Measurements from ENCODE around the gene LRMDA. TPM values are rescaled to one million over a fixed set of nuclear protein-coding genes. Genes with fewer than 3 reads are reported as not detected.

The LRMDA gene
- total RNA-seq, 1 experiment from 2014 or later = 4.8 TPM

DNA sequence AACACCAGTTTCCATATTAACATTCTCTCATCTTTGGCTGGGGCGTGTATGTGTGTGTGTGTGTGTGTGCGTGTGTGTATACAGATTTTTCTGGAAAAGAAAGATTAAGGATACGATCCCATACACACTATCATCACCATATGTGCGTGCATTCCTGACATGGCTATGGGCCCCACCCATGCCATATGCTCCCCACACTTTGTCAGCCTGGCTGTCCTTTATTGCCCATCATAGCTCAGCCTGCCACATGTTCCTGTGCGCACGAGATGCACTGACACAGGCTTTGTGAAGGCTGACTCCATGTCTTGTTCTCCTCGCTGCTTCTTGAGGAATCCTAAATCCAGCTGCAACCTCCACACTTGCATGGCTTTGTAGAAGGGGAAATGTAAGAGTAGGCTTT is 984.1 kb downstream of the LRMDA start:
- Histone ChIP-seq H3K4me1 (ENCODE audit: control insufficient read depth in 1 of 2, insufficient read depth in 2 of 2, low read length in 2 of 2) (no peaks in the 10 kb centered on the region), H3K36me3 (ENCODE audit: control insufficient read depth in 1 of 2, insufficient read depth in 2 of 2, low read length in 2 of 2) (no peaks in the 10 kb centered on the region), H3K9me2 (ENCODE audit: insufficient read depth) (no peaks in the 10 kb centered on the region), H3K9me3 (ENCODE audit: control insufficient read depth in 1 of 2, insufficient read depth in 1 of 2, low read depth in 1 of 2, low read length in 2 of 2) (no peaks in the 10 kb centered on the region), H3K9ac (ENCODE audit: low read length) (no peak overlapping the region), H3K4me2 (ENCODE audit: low read length) (no peak overlapping the region), H3K4me3 (replicated peaks in 1 of 2; ENCODE audit: low read depth in 1 of 2, low read length in 2 of 2) (no peak overlapping the region), H3K27ac (ENCODE audit: low read depth, low read length) (no peak overlapping the region), H4K20me1 (ENCODE audit: insufficient read depth) (no peaks in the 10 kb centered on the region), H3K79me2 (ENCODE audit: insufficient read depth, low read length) (no peaks in the 10 kb centered on the region), H2AFZ (ENCODE audit: low read depth, low read length, poor library complexity, severe bottlenecking) (no peak overlapping the region), H3K27me3 (ENCODE audit: insufficient read depth, low read length) (peaks cover 9% of the 10 kb centered on the region; the same call in 1 of the 2 replicates)
- ATAC-seq (no peak), DNase-seq (ENCODE audit: low read depth, low spot score) (no peak)
- BruUV-seq (replicated peaks) = no TSS peak
- ChIA-PET RAD21 (ENCODE audit: low non-redundant PET in 1 of 2, low total read pairs in 2 of 2, uncharacterized antibody in 2 of 2, unreplicated experiment in 2 of 2) (no interaction called here), CTCF (no interaction called here), POLR2A (no interaction called here)
- no peak for TF ChIP-seq CBX3 (IDR thresholded peaks at IDR 0.05; ENCODE audit: low read depth)
- TF ChIP-seq ELF1 (IDR thresholded peaks at IDR 0.05; ENCODE audit: borderline replicate concordance, low read depth) = no peak
- TF ChIP-seq YY1 (IDR thresholded peaks at IDR 0.05; ENCODE audit: extremely low read depth, insufficient replicate concordance, low read depth, low read length) = no peak
- TF ChIP-seq ZFX (IDR thresholded peaks at IDR 0.05) = no peak
- TF ChIP-seq, protein P1, sequence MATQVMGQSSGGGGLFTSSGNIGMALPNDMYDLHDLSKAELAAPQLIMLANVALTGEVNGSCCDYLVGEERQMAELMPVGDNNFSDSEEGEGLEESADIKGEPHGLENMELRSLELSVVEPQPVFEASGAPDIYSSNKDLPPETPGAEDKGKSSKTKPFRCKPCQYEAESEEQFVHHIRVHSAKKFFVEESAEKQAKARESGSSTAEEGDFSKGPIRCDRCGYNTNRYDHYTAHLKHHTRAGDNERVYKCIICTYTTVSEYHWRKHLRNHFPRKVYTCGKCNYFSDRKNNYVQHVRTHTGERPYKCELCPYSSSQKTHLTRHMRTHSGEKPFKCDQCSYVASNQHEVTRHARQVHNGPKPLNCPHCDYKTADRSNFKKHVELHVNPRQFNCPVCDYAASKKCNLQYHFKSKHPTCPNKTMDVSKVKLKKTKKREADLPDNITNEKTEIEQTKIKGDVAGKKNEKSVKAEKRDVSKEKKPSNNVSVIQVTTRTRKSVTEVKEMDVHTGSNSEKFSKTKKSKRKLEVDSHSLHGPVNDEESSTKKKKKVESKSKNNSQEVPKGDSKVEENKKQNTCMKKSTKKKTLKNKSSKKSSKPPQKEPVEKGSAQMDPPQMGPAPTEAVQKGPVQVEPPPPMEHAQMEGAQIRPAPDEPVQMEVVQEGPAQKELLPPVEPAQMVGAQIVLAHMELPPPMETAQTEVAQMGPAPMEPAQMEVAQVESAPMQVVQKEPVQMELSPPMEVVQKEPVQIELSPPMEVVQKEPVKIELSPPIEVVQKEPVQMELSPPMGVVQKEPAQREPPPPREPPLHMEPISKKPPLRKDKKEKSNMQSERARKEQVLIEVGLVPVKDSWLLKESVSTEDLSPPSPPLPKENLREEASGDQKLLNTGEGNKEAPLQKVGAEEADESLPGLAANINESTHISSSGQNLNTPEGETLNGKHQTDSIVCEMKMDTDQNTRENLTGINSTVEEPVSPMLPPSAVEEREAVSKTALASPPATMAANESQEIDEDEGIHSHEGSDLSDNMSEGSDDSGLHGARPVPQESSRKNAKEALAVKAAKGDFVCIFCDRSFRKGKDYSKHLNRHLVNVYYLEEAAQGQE (IDR thresholded peaks at IDR 0.05; ENCODE audit: low read depth) = no peak
- no peak for TF ChIP-seq SP1 (IDR thresholded peaks at IDR 0.05; ENCODE audit: low read depth)
- no peak for TF ChIP-seq EZH2 (IDR thresholded peaks at IDR 0.05)
- TF ChIP-seq FOSL1 (IDR thresholded peaks at IDR 0.05; ENCODE audit: low read depth) = no peak
- TF ChIP-seq TCF7L2 (IDR thresholded peaks at IDR 0.05; ENCODE audit: borderline replicate concordance, extremely low read depth, insufficient read depth, insufficient read length) = no peak
- TF ChIP-seq CEBPB (IDR thresholded peaks at IDR 0.05; ENCODE audit: low read depth) = no peak
- TF ChIP-seq EZH2phosphoT487 (IDR thresholded peaks at IDR 0.05; ENCODE audit: borderline replicate concordance) = no peak
- TF ChIP-seq, protein P2, sequence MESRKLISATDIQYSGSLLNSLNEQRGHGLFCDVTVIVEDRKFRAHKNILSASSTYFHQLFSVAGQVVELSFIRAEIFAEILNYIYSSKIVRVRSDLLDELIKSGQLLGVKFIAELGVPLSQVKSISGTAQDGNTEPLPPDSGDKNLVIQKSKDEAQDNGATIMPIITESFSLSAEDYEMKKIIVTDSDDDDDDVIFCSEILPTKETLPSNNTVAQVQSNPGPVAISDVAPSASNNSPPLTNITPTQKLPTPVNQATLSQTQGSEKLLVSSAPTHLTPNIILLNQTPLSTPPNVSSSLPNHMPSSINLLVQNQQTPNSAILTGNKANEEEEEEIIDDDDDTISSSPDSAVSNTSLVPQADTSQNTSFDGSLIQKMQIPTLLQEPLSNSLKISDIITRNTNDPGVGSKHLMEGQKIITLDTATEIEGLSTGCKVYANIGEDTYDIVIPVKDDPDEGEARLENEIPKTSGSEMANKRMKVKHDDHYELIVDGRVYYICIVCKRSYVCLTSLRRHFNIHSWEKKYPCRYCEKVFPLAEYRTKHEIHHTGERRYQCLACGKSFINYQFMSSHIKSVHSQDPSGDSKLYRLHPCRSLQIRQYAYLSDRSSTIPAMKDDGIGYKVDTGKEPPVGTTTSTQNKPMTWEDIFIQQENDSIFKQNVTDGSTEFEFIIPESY (IDR thresholded peaks at IDR 0.05; ENCODE audit: extremely low read depth, insufficient replicate concordance, low read length) = no peak
- TF ChIP-seq, protein P3, sequence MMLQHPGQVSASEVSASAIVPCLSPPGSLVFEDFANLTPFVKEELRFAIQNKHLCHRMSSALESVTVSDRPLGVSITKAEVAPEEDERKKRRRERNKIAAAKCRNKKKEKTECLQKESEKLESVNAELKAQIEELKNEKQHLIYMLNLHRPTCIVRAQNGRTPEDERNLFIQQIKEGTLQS (IDR thresholded peaks at IDR 0.05) = no peak
- no peak for TF ChIP-seq SRF (IDR thresholded peaks at IDR 0.05; ENCODE audit: low read depth)
- TF ChIP-seq JUND (IDR thresholded peaks at IDR 0.05) = no peak
- TF ChIP-seq RAD21 (IDR thresholded peaks at IDR 0.05; ENCODE audit: low read depth) = no peak
- no peak for TF ChIP-seq POLR2AphosphoS5 (IDR thresholded peaks at IDR 0.05; ENCODE audit: low read depth, low read length)
- TF ChIP-seq SIN3A (IDR thresholded peaks at IDR 0.05; ENCODE audit: low read depth) = no peak
- intact Hi-C loops (cut with micrococcal nuclease) = no loop called here

All from HCT116 (cell line).